K562 (cell line): ENCODE data around the gene SIRT2. TPM values are rescaled to one million over a fixed set of nuclear protein-coding genes. Genes with fewer than 3 reads are reported as not detected.

Experiments
- E2F8 ChIP-seq: fragments of 450-650 bp; IDR thresholded peaks from 2 replicates; pipeline ENCODE4 v1.7.1; 2018; ENCODE audit warnings: mild to moderate bottlenecking, low read depth; ENCODE audit not compliant: partially characterized antibody
- HDAC3 ChIP-seq: fragments of 450-650 bp; IDR thresholded peaks from 2 replicates; pipeline ENCODE4 v1.6.1; 2018; ENCODE audit warnings: borderline replicate concordance, mild to moderate bottlenecking, moderate library complexity; ENCODE audit not compliant: partially characterized antibody
- ILK ChIP-seq: fragments of 450-650 bp; IDR thresholded peaks from 2 replicates; pipeline ENCODE4 v1.6.1; 2016; ENCODE audit warnings: missing genetic modification characterization, low read depth, mild to moderate bottlenecking, missing compliant biosample characterization, moderate library complexity, borderline replicate concordance
- MEF2D ChIP-seq: conservative IDR thresholded peaks from 2 replicates; pipeline ENCODE4 v1.6.1; 2016; ENCODE audit warnings: low read depth, missing genetic modification characterization, missing compliant biosample characterization
- SMARCA4 ChIP-seq: fragments of 450-650 bp; IDR thresholded peaks from 2 replicates; pipeline ENCODE4 v1.6.1; 2016
- ZBTB12 ChIP-seq: fragments of 250-450 bp; sonication (Bioruptor Pico); IDR thresholded peaks from 2 replicates; pipeline ENCODE4 v1.4.0; 2020
- ZNF57 ChIP-seq: fragments of 450-650 bp; formaldehyde crosslinking; IDR thresholded peaks from 2 replicates; pipeline ENCODE4 v1.4.0; 2020; ENCODE audit warnings: mild to moderate bottlenecking, moderate library complexity
- polyA plus RNA-seq, 8 experiments: library from polyadenylated mRNA; depleted of rRNA in 4 of 8; stranded (reverse) in 5 of 8; unstranded in 3 of 8; fragments of >200 nt; fragmentation: Nextera tagmentation in 2 of 8; fragmentation: Illumina TruSeq in 1 of 8; extraction: Ambion mirVana in 2 of 8; extraction: Trizol in 1 of 8; gene quantifications; 2 replicates each; pipeline versions ENCODE4 v1.2.1 to v1.2.3, GENCODE V29; 2011 to 2014; ENCODE audit warnings: inconsistent platforms in 1 of 8, missing spikeins in 1 of 8
- total RNA-seq, 7 experiments: library from RNA; depleted of rRNA in 6 of 7; stranded (reverse); fragments of >200 nt in 6 of 7; fragmentation: Illumina TruSeq in 2 of 7; extraction: Trizol in 2 of 7; gene quantifications; 2 replicates each; pipeline versions ENCODE4 v1.2.1 to v1.2.3, GENCODE V29; 2011 to 2021; ENCODE audit warnings: low replicate concordance in 1 of 7
- TF ChIP-seq, protein P1 (sequence below): fragments of 450-650 bp; IDR thresholded peaks from 2 replicates; pipeline ENCODE4 v1.6.1; 2016; ENCODE audit warnings: mild to moderate bottlenecking, moderate library complexity
- TF ChIP-seq, protein P2 (sequence below): sonication (generic); formaldehyde crosslinking; IDR thresholded peaks from 2 replicates; pipeline ENCODE4 v1.8.1; 2023; ENCODE audit warnings: mild to moderate bottlenecking, missing genetic modification reagents

The SIRT2 gene
- total and polyA plus RNA-seq, 9 of the 15 experiments (the other 6 are each of a cell fraction or from before 2014, with no cell fraction given), result 2.3 to 35.2 (median 22.9) TPM

DNA sequence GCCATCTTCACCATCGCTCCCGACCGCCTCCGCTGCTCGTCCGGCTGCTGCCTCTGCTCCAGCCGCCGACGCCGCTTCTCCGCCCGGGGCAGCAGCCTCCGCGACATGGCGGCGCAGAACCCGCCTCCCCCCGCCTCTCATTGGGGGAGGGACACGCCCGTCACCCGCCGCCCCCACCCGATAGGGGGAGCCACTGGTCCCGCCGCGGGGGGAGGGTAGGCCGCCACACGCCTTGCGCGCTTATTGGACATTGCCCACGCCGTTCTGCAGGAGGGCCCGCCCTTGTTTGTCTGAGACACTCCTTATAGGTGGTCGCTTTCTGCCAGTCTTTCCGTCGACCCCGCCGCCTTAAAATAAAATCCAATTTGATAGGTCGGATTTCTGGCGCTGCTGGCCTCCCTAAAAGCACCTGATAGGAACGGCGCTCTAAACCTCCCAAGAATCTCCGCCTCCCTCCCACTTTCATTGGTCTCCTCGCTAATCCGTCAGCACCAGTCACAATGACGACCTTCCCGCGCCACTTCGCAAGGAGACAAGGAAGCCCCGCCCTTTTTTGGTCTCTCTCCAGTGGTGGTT is 49.5 kb downstream of the SIRT2 start, which contains the start of gene HNRNPL (continued):
- TF ChIP-seq, protein P1, sequence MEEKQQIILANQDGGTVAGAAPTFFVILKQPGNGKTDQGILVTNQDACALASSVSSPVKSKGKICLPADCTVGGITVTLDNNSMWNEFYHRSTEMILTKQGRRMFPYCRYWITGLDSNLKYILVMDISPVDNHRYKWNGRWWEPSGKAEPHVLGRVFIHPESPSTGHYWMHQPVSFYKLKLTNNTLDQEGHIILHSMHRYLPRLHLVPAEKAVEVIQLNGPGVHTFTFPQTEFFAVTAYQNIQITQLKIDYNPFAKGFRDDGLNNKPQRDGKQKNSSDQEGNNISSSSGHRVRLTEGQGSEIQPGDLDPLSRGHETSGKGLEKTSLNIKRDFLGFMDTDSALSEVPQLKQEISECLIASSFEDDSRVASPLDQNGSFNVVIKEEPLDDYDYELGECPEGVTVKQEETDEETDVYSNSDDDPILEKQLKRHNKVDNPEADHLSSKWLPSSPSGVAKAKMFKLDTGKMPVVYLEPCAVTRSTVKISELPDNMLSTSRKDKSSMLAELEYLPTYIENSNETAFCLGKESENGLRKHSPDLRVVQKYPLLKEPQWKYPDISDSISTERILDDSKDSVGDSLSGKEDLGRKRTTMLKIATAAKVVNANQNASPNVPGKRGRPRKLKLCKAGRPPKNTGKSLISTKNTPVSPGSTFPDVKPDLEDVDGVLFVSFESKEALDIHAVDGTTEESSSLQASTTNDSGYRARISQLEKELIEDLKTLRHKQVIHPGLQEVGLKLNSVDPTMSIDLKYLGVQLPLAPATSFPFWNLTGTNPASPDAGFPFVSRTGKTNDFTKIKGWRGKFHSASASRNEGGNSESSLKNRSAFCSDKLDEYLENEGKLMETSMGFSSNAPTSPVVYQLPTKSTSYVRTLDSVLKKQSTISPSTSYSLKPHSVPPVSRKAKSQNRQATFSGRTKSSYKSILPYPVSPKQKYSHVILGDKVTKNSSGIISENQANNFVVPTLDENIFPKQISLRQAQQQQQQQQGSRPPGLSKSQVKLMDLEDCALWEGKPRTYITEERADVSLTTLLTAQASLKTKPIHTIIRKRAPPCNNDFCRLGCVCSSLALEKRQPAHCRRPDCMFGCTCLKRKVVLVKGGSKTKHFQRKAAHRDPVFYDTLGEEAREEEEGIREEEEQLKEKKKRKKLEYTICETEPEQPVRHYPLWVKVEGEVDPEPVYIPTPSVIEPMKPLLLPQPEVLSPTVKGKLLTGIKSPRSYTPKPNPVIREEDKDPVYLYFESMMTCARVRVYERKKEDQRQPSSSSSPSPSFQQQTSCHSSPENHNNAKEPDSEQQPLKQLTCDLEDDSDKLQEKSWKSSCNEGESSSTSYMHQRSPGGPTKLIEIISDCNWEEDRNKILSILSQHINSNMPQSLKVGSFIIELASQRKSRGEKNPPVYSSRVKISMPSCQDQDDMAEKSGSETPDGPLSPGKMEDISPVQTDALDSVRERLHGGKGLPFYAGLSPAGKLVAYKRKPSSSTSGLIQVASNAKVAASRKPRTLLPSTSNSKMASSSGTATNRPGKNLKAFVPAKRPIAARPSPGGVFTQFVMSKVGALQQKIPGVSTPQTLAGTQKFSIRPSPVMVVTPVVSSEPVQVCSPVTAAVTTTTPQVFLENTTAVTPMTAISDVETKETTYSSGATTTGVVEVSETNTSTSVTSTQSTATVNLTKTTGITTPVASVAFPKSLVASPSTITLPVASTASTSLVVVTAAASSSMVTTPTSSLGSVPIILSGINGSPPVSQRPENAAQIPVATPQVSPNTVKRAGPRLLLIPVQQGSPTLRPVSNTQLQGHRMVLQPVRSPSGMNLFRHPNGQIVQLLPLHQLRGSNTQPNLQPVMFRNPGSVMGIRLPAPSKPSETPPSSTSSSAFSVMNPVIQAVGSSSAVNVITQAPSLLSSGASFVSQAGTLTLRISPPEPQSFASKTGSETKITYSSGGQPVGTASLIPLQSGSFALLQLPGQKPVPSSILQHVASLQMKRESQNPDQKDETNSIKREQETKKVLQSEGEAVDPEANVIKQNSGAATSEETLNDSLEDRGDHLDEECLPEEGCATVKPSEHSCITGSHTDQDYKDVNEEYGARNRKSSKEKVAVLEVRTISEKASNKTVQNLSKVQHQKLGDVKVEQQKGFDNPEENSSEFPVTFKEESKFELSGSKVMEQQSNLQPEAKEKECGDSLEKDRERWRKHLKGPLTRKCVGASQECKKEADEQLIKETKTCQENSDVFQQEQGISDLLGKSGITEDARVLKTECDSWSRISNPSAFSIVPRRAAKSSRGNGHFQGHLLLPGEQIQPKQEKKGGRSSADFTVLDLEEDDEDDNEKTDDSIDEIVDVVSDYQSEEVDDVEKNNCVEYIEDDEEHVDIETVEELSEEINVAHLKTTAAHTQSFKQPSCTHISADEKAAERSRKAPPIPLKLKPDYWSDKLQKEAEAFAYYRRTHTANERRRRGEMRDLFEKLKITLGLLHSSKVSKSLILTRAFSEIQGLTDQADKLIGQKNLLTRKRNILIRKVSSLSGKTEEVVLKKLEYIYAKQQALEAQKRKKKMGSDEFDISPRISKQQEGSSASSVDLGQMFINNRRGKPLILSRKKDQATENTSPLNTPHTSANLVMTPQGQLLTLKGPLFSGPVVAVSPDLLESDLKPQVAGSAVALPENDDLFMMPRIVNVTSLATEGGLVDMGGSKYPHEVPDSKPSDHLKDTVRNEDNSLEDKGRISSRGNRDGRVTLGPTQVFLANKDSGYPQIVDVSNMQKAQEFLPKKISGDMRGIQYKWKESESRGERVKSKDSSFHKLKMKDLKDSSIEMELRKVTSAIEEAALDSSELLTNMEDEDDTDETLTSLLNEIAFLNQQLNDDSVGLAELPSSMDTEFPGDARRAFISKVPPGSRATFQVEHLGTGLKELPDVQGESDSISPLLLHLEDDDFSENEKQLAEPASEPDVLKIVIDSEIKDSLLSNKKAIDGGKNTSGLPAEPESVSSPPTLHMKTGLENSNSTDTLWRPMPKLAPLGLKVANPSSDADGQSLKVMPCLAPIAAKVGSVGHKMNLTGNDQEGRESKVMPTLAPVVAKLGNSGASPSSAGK, result no peak; the same call in 1 of the 2 replicates
- TF ChIP-seq E2F8, result peak; percentile 94
- no peak for TF ChIP-seq ZNF57 (CRISPR knock-in tag)
- peak; percentile 84 for TF ChIP-seq ZBTB12 (CRISPR knock-in tag)
- TF ChIP-seq, protein P2, sequence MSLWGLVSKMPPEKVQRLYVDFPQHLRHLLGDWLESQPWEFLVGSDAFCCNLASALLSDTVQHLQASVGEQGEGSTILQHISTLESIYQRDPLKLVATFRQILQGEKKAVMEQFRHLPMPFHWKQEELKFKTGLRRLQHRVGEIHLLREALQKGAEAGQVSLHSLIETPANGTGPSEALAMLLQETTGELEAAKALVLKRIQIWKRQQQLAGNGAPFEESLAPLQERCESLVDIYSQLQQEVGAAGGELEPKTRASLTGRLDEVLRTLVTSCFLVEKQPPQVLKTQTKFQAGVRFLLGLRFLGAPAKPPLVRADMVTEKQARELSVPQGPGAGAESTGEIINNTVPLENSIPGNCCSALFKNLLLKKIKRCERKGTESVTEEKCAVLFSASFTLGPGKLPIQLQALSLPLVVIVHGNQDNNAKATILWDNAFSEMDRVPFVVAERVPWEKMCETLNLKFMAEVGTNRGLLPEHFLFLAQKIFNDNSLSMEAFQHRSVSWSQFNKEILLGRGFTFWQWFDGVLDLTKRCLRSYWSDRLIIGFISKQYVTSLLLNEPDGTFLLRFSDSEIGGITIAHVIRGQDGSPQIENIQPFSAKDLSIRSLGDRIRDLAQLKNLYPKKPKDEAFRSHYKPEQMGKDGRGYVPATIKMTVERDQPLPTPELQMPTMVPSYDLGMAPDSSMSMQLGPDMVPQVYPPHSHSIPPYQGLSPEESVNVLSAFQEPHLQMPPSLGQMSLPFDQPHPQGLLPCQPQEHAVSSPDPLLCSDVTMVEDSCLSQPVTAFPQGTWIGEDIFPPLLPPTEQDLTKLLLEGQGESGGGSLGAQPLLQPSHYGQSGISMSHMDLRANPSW (CRISPR knock-in tag), result no peak
- TF ChIP-seq ILK, result no peak
- no peak for TF ChIP-seq HDAC3
- TF ChIP-seq MEF2D (tag), result no peak
- no peak for TF ChIP-seq SMARCA4
